K562 (cell line): Measurements from ENCODE around the gene IFI27L1. TPM values are rescaled to one million over a fixed set of nuclear protein-coding genes. Genes with fewer than 3 reads are reported as not detected.

Experiments
- ARID1B ChIP-seq: fragments of 450-650 bp; IDR thresholded peaks from 2 replicates; pipeline ENCODE4 v1.6.1; 2016; ENCODE audit warnings: antibody characterized with exemption, mild to moderate bottlenecking, inconsistent platforms
- MGA ChIP-seq: fragments of 450-650 bp; IDR thresholded peaks from 2 replicates; pipeline ENCODE4 v1.6.1; 2016; ENCODE audit warnings: mild to moderate bottlenecking, moderate library complexity
- polyA plus RNA-seq, 8 experiments: library from polyadenylated mRNA; depleted of rRNA in 4 of 8; stranded (reverse) in 5 of 8; unstranded in 3 of 8; fragments of >200 nt; fragmentation: Nextera tagmentation in 2 of 8; fragmentation: Illumina TruSeq in 1 of 8; extraction: Ambion mirVana in 2 of 8; extraction: Trizol in 1 of 8; gene quantifications; 2 replicates each; pipeline versions ENCODE4 v1.2.1 to v1.2.3, GENCODE V29; 2011 to 2014; ENCODE audit warnings: inconsistent platforms in 1 of 8, missing spikeins in 1 of 8
- total RNA-seq, 7 experiments: library from RNA; depleted of rRNA in 6 of 7; stranded (reverse); fragments of >200 nt in 6 of 7; fragmentation: Illumina TruSeq in 2 of 7; extraction: Trizol in 2 of 7; gene quantifications; 2 replicates each; pipeline versions ENCODE4 v1.2.1 to v1.2.3, GENCODE V29; 2011 to 2021; ENCODE audit warnings: low replicate concordance in 1 of 7
- TF ChIP-seq, protein P1 (sequence below): fragments of 450-650 bp; formaldehyde crosslinking; IDR thresholded peaks from 2 replicates; pipeline ENCODE4 v1.4.0; 2022; ENCODE audit warnings: mild to moderate bottlenecking, moderate library complexity
- TF ChIP-seq, protein P2 (sequence below), 2 experiments: fragments of 450-650 bp in 1 of 2; sonication (generic) in 1 of 2; formaldehyde crosslinking in 1 of 2; IDR thresholded peaks in 1 of 2; conservative IDR thresholded peaks in 1 of 2; 2 replicates each; pipeline versions ENCODE4 v1.6.1 to v1.8.1; 2016 to 2023; ENCODE audit warnings: mild to moderate bottlenecking in 2 of 2, moderate library complexity in 2 of 2, inconsistent platforms in 1 of 2, missing genetic modification reagents in 1 of 2
- TF ChIP-seq, protein P3 (sequence below): sonication (generic); formaldehyde crosslinking; IDR thresholded peaks from 2 replicates; pipeline ENCODE4 v1.8.0; 2022; ENCODE audit warnings: missing genetic modification reagents, mild to moderate bottlenecking, moderate library complexity, borderline replicate concordance

IFI27L1 gene
- total and polyA plus RNA-seq, 9 of the 15 experiments (the other 6 are each of a cell fraction or from before 2014, with no cell fraction given): 14.5 to 28.0 (median 23.8) TPM

GRCh38 chr14:94144765-94145164 is 63.7 kb downstream of the IFI27L1 start (continued):
- TF ChIP-seq, protein P1, sequence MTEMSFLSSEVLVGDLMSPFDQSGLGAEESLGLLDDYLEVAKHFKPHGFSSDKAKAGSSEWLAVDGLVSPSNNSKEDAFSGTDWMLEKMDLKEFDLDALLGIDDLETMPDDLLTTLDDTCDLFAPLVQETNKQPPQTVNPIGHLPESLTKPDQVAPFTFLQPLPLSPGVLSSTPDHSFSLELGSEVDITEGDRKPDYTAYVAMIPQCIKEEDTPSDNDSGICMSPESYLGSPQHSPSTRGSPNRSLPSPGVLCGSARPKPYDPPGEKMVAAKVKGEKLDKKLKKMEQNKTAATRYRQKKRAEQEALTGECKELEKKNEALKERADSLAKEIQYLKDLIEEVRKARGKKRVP: peak; percentile 68
- TF ChIP-seq MGA: peak; percentile 32; the same call in 1 of the 2 replicates
- TF ChIP-seq, protein P2, sequence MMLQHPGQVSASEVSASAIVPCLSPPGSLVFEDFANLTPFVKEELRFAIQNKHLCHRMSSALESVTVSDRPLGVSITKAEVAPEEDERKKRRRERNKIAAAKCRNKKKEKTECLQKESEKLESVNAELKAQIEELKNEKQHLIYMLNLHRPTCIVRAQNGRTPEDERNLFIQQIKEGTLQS (IDR thresholded peaks at IDR 0.05): peak; percentile 59
- TF ChIP-seq, protein P2 (CRISPR knock-in tag; conservative IDR thresholded peaks at IDR 0.05): no peak
- TF ChIP-seq ARID1B: no peak
- TF ChIP-seq, protein P3, sequence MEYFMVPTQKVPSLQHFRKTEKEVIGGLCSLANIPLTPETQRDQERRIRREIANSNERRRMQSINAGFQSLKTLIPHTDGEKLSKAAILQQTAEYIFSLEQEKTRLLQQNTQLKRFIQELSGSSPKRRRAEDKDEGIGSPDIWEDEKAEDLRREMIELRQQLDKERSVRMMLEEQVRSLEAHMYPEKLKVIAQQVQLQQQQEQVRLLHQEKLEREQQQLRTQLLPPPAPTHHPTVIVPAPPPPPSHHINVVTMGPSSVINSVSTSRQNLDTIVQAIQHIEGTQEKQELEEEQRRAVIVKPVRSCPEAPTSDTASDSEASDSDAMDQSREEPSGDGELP (CRISPR knock-in tag): no peak
